Liver (tissue), 3 donors: ENCODE measurements around the gene PDE4B.

Experiments used
- CTCF ChIP-seq: fragments of 150-350 bp; IDR thresholded peaks from 2 replicates; pipeline ENCODE4 v1.5.1; 2017; ENCODE audit warnings: improper control_type of control experiment, low read depth, low read length; ENCODE audit not compliant: missing input control
- MAX ChIP-seq: IDR thresholded peaks from 2 replicates; pipeline ENCODE4 v1.6.1; 2016; ENCODE audit warnings: antibody characterized with exemption
- TAF1 ChIP-seq: conservative IDR thresholded peaks from 2 replicates; pipeline ENCODE4 v1.6.1; 2016; ENCODE audit warnings: antibody characterized with exemption, mild to moderate bottlenecking
- donor health status: healthy.
- donor health status: healthy.

GRCh38 chr1:66285618-66286270 lies 493.0 kb downstream of the PDE4B start:
- no peak for TF ChIP-seq MAX
- TF ChIP-seq CTCF, result no peak
- TF ChIP-seq TAF1, result no peak
